Subcutaneous adipose tissue (tissue), 4 donors: ENCODE measurements around the gene VRK2. TPM values are rescaled to one million over a fixed set of nuclear protein-coding genes. Genes with fewer than 3 reads are reported as not detected.

Experiments
- CTCF ChIP-seq: fragments of 450-650 bp; IDR thresholded peaks from one replicate; pipeline ENCODE4 v1.5.1; 2016; ENCODE audit warnings: low read depth, mild to moderate bottlenecking, control low read depth, antibody characterized with exemption, moderate library complexity
- total RNA-seq, 4 donors: library from RNA; depleted of rRNA; stranded (reverse); fragments of >200 nt; gene quantifications; one replicate each; pipeline ENCODE4 v1.1.0, GENCODE V29; 2016

VRK2 gene
- total RNA-seq, 4 donors from 2014 or later = 18.5 to 42.7 (median 23.9) TPM

GRCh38 chr2:58206785-58207184, 160.2 kb downstream of the VRK2 start:
- TF ChIP-seq CTCF = no peak

DNA sequence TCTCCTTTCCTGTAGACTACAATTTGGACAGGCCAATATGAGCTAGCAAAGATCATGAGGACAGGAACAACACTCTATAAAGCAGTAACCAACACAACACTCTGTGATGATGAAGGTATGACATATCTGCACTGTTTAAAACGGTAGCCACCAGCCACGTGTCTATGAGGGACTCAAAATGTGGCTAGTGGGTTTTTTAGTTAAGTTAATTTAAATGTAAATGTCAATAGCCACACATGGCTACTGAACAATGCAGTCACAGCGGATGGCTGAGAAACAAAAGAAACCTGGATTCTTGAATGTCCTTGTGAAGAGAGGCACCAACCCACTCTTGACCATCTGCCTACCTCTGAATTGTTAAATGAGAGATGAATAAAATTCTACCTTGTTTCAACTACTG, 160.6 kb downstream of the VRK2 start:
- TF ChIP-seq CTCF = no peak

Other genes starting within 250 kb of the VRK2 start
- 10 to 100 TPM; 13.4 to 19.8 (median 15.1) TPM for gene FANCL, start 194.5 kb downstream of the VRK2 start, total RNA-seq